Activated CD4-positive, alpha-beta memory T cell treated with anti-CD3 and anti-CD28 coated beads, Interleukin-2, amount 10 ng/mL, durations not matched to agents 7 days and 5 days (primary cell): ENCODE results near the gene TUBGCP4. TPM values are rescaled to one million over a fixed set of nuclear protein-coding genes. Genes with fewer than 3 reads are reported as not detected.

Experiments used
- CTCF ChIA-PET: fragments of 350-600 bp; sonication (Branson Sonifier 250); formaldehyde crosslinking; loops from one replicate; lab custom pipeline; 2021; ENCODE audit warnings: antibody characterized with exemption, inconsistent platforms; lab: Charles Lee
- POLR2A ChIA-PET: fragments of 350-600 bp; sonication (Branson Sonifier 250); formaldehyde crosslinking; loops from one replicate; lab custom pipeline; 2021; ENCODE audit warnings: antibody characterized with exemption; lab: Charles Lee
- DNase-seq: peaks from one replicate; pipeline ENCODE4 v3.0.0-alpha.2; 2020
- H3K27ac Mint-ChIP-seq: one replicate; pipeline ENCODE4 v1.8.0; 2021; ENCODE audit warnings: mild to moderate bottlenecking, mixed read lengths
- H3K27me3 Mint-ChIP-seq: one replicate; pipeline ENCODE4 v1.8.0; 2021; ENCODE audit warnings: mixed read lengths
- H3K36me3 Mint-ChIP-seq: one replicate; pipeline ENCODE4 v1.8.0; 2021; ENCODE audit warnings: low read depth, mixed read lengths
- H3K4me1 Mint-ChIP-seq: one replicate; pipeline ENCODE4 v1.8.0; 2021; ENCODE audit warnings: mixed read lengths
- H3K4me3 Mint-ChIP-seq: one replicate; pipeline ENCODE4 v1.8.0; 2021; ENCODE audit warnings: mild to moderate bottlenecking, mixed read lengths
- H3K9me3 Mint-ChIP-seq: one replicate; pipeline ENCODE4 v1.8.0; 2021; ENCODE audit warnings: mixed read lengths
- total RNA-seq, 2 experiments: library from RNA; stranded (reverse); gene quantifications; one replicate each; pipeline ENCODE4 v1.2.3, GENCODE V29; 2021

The TUBGCP4 gene, protein sequence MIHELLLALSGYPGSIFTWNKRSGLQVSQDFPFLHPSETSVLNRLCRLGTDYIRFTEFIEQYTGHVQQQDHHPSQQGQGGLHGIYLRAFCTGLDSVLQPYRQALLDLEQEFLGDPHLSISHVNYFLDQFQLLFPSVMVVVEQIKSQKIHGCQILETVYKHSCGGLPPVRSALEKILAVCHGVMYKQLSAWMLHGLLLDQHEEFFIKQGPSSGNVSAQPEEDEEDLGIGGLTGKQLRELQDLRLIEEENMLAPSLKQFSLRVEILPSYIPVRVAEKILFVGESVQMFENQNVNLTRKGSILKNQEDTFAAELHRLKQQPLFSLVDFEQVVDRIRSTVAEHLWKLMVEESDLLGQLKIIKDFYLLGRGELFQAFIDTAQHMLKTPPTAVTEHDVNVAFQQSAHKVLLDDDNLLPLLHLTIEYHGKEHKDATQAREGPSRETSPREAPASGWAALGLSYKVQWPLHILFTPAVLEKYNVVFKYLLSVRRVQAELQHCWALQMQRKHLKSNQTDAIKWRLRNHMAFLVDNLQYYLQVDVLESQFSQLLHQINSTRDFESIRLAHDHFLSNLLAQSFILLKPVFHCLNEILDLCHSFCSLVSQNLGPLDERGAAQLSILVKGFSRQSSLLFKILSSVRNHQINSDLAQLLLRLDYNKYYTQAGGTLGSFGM
- total RNA-seq: 10 to 100 TPM; 30.4 to 34.7 TPM

DNA sequence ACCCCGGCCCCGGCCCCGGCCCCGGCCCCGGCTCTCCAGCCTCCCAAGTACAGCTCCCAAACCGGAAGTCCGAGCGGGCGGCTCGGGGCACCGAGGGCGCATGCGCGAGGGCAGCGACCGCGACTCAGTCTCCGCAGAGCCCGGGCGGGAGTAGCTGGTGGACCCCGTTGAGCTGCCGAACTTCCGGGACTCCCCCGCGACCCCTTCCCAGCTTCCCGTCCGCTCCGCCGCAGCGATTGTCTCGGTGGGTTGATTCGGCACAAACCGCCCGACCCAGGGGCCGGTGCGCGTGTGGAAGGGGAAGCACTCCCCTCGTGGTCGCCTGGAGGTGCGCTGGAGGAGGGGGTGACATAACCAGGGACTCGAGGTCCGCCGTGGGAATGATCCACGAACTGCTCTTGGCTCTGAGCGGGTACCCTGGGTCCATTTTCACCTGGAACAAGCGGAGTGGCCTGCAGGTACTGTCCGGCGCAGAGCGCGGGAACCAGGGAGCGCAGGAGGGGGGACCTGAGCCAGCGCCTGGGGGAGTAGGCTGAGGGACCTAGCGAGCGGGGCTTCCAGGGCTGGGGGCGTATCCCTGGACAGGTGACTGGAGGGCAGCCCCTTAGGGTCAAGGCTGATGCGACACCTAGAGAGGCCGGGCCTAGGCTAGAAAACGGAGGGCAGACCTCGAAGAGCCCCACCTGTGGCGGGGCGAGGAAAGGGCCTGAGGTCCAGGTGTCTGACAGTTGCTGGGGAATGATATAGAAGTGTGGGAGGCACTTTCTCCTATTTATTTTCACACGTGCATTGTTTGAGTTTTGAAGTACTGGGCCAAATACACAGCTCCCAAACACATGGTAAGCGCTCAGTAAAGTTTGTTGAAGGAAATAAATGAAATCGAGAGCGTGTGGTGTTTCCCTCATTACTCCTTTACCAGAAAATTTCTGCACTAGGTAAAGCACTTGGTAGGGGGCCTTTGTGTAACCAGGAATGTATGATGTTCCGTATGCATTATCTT is at the start of gene TUBGCP4, which contains the start of gene ZSCAN29:
Gene TUBGCP4, plus strand, starts transcription at position 127 of the 1,000 bp plus-strand sequence. Its CDS starts 254 bp downstream, at position 381.
Gene ZSCAN29, minus strand, starts transcription at position 69 of the 1,000 bp plus-strand sequence. CDS start 1,130 bp downstream, outside the sequence.
- POLR2A ChIA-PET: interaction anchor here (0.6 to 4.0 kb wide), 19 partner anchors 9 to 457 kb away, joined by 3 to 20 read pairs (median 3); partner anchors contain the start of genes LCMT2 and PDIA3
- H3K27me3 Mint-ChIP-seq: no peaks in the 10 kb centered on the region
- CTCF ChIA-PET: interaction anchor here (0.9 to 2.4 kb wide), 12 partner anchors 10 to 167 kb away, joined by 3 to 10 read pairs (median 4); partner anchors contain the start of gene LCMT2
- H3K4me1 Mint-ChIP-seq: peaks cover 52% of the 10 kb centered on the region
- peak within 1 kb of the TSS; percentile 79 for H3K27ac Mint-ChIP-seq
- H3K36me3 Mint-ChIP-seq: peaks cover 49% of the 10 kb centered on the region
- H3K9me3 Mint-ChIP-seq: peaks cover 23% of the 10 kb centered on the region
- DNase-seq: peak; percentile 82
- peak within 1 kb of the TSS; percentile 87 for H3K4me3 Mint-ChIP-seq

DNA sequence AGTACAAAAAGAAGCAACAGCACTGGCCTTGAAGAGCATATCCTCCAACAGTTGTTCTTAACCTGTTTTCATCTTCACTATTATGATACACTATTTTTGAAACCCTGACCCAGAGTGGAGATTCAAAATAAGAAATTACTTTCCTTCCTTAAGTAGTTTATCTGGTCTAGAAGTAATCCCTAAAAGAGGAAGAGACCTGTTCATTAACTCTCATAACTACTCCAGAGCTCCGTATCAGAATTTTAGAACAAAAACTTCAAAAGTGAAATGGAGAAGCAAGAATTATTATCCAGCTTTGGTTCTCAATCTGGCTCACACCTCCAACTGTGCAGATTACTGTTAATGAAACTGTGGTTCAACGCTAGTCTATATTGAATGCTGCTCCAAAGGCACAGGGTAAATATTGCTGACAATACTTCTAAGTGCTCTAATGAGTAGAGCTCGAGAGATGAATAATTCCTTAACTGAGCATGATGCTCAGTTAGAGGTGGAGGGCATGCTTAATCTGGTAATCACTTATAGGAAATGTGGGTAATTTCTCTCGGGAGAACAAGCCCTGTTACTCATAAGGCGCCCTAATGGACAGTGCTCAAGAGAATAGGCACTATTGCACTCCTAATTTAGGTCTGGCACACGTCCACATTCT is 45.7 kb upstream of the TUBGCP4 start:
- H3K9me3 Mint-ChIP-seq: no peaks in the 10 kb centered on the region
- no peak overlapping the region for H3K4me3 Mint-ChIP-seq
- no peak overlapping the region for H3K27ac Mint-ChIP-seq
- H3K4me1 Mint-ChIP-seq: peaks cover 26% of the 10 kb centered on the region
- no peak for DNase-seq
- ChIA-PET CTCF (no interaction called here), POLR2A (interaction anchor here (1.5 kb wide), 1 partner anchor 46 kb away, joined by 3 read pairs; the partner anchor contains the start of genes TUBGCP4 and ZSCAN29)
- peaks cover 9% of the 10 kb centered on the region for H3K27me3 Mint-ChIP-seq
- peaks cover 26% of the 10 kb centered on the region for H3K36me3 Mint-ChIP-seq

DNA sequence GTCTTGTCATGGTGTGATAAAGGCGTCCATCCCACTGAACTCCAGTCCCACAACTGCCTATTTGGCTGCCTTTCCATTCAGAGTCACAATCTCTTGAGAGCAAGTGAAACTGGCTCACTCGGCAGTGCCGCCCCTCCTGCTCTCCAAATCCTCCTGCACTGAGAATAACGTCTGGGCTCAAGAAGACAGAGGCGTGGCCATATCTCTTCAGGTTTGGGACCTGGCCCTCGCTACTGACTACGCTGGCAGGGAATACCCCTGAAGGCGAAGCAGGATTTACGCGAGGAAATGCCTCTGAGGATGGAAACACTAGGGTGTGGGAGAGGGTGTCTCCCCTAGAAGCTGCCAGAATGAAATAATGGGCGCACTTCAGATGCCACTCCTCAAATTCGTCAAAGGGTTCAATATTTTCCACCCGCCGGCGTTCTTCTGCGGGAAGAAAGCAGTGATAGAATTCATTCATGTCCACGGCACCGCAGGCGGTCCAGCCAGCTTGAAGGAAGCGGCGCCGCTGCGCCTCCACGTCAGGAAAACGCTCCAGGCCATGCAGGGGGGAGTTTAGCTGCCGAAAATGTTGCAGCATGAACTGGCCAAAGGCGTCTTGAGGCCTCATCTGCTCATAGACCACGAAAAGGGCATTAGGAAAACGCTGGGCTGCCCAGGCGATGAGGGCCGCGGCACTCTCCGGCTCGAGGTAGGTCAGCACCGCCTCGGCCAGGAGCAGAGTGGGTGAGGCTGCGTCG is 41.5 kb upstream of the TUBGCP4 start:
- peak; percentile 16 for DNase-seq
- H3K36me3 Mint-ChIP-seq: peaks cover 44% of the 10 kb centered on the region
- CTCF ChIA-PET: interaction anchor here (1.0 kb wide), 1 partner anchor 42 kb away, joined by 4 read pairs; the partner anchor contains the start of genes TUBGCP4 and ZSCAN29

DNA sequence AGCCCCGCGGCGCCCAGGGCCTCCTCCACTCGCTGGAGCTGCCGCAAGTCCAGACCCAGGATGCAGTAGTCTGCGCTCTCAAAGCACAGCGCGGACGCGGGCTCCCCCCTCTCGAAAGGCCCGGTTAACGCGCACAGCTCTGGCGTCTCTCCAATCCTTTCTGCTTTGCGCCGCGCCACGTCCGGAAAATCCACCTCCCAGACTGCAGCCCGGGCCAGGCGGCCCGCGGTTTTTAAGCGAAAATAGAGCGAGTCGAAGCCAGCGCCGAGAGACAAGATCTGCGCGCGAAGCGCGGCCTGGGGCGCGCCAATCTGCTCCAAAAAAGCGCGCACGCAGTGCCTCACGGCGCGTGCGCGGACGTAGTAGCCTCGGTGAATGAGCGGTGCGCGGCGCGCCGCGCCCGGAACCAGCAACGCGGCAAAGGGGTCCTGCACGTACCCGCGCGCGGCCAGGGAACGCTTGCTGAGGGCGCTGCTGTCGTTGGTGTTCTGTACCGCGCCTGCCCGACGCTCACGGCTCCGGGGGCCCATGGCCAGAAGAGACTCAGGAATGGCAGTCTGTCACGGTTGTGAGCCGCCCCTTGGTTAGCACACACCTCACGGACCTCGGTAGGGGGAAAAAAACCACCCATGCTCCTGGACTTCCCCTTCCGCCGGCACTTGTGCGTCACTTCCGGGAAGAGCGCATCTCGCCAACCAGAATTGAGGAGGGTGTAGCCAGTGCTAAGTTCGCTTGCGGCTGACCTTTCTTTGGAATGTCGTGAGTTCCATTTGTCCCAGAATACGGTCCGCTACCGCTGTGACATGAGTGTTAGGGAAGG is 40.7 kb upstream of the TUBGCP4 start, which contains the start of gene LCMT2:
Gene LCMT2, minus strand, starts transcription at position 614 of the 820 bp plus-strand sequence. Its CDS starts 84 bp downstream, at position 530.
- peaks cover 47% of the 10 kb centered on the region for H3K36me3 Mint-ChIP-seq
- peak within 1 kb of the TSS; percentile 99 for H3K27ac Mint-ChIP-seq
- peak; percentile 92 for DNase-seq
- POLR2A ChIA-PET: interaction anchor here (0.8 to 3.1 kb wide), 10 partner anchors 8 to 1057 kb away, joined by 3 to 20 read pairs (median 3); partner anchors contain the start of genes TMEM87A, TUBGCP4 and ZSCAN29
- no peaks in the 10 kb centered on the region for H3K9me3 Mint-ChIP-seq
- peak within 1 kb of the TSS; percentile 91 for H3K4me3 Mint-ChIP-seq
- no peaks in the 10 kb centered on the region for H3K27me3 Mint-ChIP-seq
- CTCF ChIA-PET: interaction anchor here (1.0 kb wide), 1 partner anchor 41 kb away, joined by 4 read pairs; the partner anchor contains the start of genes TUBGCP4 and ZSCAN29
- peaks cover 44% of the 10 kb centered on the region for H3K4me1 Mint-ChIP-seq

More for the DNA sequence above, 41.5 kb upstream of the TUBGCP4 start:
- Mint-ChIP-seq H3K4me3 (peak overlapping the region; percentile 91), H3K9me3 (no peaks in the 10 kb centered on the region), H3K27me3 (no peaks in the 10 kb centered on the region), H3K4me1 (peaks cover 44% of the 10 kb centered on the region), H3K27ac (peak overlapping the region; percentile 99)
- POLR2A ChIA-PET: interaction anchor here (0.8 to 3.1 kb wide), 10 partner anchors 9 to 1056 kb away, joined by 3 to 20 read pairs (median 3); partner anchors contain the start of genes TMEM87A, TUBGCP4 and ZSCAN29

DNA sequence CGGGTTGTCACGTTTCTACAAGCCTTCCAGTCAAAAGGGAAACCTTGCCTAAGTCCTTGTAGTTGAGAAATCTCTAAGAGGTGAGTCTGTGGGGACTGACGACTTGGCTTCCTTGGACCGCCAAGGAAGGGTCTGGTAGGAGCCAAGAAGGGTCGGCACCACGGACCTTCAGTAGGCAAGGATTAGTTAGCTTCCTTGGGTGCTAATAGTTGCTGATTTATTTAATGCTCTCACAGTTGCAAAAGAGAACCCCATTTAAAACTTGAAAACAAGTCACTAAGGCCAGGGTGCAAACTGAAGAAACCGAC is 40.2 kb upstream of the TUBGCP4 start:
- Mint-ChIP-seq H3K9me3 (no peaks in the 10 kb centered on the region), H3K27me3 (no peaks in the 10 kb centered on the region), H3K36me3 (peaks cover 51% of the 10 kb centered on the region), H3K27ac (peak overlapping the region; percentile 99), H3K4me3 (peak overlapping the region; percentile 91), H3K4me1 (peaks cover 41% of the 10 kb centered on the region)
- ChIA-PET CTCF (interaction anchor here (0.9 kb wide), 1 partner anchor 40 kb away, joined by 4 read pairs; the partner anchor contains the start of genes TUBGCP4 and ZSCAN29), POLR2A (interaction anchor here (3.1 kb wide), 1 partner anchor 39 kb away, joined by 20 read pairs; the partner anchor contains the start of genes TUBGCP4 and ZSCAN29)
- DNase-seq: no peak

DNA sequence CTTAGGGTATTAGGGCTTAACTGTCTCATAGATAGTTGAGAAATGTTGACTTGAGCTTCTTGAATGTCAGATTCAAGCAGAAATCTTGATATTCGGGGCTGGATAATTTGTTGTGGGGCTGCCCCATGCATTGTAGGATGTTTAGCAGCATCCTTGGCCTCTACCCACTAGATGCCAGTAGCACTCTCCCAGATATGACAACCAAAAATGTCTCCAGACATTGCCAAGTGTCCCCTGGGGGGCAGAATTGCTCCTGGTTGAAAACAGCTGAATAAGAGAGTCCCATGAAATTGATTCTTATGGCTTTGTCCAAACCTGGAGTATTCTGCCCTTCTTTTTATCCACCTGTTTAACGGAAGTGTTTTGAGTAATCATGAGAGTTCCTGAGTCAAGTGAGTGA is 24.6 kb upstream of the TUBGCP4 start:
- Mint-ChIP-seq H3K4me3 (no peak overlapping the region), H3K27me3 (no peaks in the 10 kb centered on the region), H3K27ac (no peak overlapping the region), H3K36me3 (peaks cover 24% of the 10 kb centered on the region), H3K9me3 (no peaks in the 10 kb centered on the region), H3K4me1 (no peaks in the 10 kb centered on the region)
- ChIA-PET POLR2A (no interaction called here), CTCF (interaction anchor here (0.6 to 1.4 kb wide), 2 partner anchors 10 to 403 kb away, joined by 3 read pairs; no protein-coding TSS in a partner anchor)
- no peak for DNase-seq

DNA sequence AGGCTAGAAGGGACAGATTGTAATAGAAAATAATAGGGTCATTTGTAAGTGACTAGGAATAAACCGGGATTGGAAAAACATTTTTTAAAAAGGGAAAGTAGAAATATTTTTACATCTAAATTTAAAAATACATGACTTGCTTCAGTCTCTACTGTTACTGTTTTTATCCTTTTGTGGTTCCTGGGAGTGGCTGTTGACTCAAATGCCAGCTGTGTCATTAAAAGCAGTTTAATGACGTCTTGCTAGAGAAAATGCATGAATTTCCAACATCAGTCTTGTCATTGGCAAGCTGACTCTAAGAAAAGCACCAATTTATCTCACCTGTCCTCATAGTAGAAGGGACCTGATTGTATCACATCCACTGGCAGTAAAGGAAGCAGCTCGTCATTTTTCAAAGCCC is 23.8 kb upstream of the TUBGCP4 start:
- DNase-seq: no peak
- Mint-ChIP-seq H3K27ac (no peak overlapping the region), H3K9me3 (no peaks in the 10 kb centered on the region), H3K4me3 (no peak overlapping the region), H3K36me3 (peaks cover 30% of the 10 kb centered on the region), H3K4me1 (no peaks in the 10 kb centered on the region), H3K27me3 (no peaks in the 10 kb centered on the region)
- POLR2A ChIA-PET: no interaction called here
- CTCF ChIA-PET: interaction anchor here (1.2 to 1.4 kb wide), 2 partner anchors 9 to 14 kb away, joined by 3 read pairs; no protein-coding TSS in a partner anchor

DNA sequence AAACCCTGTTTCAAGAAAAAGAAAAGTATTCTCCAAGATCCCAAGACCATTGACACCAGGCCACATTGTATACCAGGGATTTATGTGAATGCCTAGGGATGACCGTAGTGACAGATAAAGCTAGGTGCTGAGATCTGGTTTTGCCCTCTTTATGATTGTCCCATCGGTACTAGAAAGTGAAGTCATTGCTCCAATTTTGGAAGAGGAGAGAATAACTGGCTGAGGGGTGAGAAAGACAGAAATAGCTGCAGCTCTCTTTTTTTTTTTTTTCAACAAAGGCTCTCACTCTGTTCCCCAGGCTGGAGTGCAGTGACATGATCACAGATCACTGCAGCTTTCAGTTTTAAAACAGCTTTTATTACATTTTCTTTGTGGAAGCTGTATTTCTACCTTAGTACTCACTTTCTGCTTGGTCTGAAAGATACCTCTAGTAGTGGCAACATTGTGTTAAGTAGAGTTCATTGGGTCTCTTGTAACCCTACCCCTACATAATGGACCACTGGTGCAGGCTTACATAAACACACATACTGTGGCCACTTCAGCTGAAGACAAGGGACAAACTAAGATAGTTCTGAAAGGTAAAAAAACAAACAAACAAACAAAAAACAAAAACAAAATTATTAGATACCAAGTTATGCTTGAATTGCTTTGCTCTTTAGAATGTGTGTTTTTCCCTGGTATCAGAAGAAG is 18.1 kb upstream of the TUBGCP4 start:
- H3K27ac Mint-ChIP-seq: no peak overlapping the region

DNA sequence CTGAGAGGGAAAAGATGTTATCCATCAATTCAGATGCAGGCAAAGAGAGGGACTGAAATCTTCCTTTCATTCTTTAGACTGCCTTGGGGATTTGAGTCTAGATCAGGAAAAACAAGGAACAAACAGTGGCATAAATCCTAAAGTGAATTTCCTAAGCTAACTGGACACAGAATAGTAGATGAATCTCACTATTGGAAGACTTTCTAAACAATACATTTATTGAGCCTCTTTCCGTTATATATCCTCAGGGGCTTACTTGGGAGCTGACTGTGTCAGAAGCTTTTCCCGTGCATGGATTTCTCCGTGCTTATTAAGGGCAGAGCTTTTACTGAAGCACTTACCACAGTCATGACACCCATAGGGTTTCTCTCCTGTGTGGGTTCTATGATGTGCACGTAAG is 10.1 kb upstream of the TUBGCP4 start:
- Mint-ChIP-seq H3K27ac (no peak overlapping the region), H3K4me1 (peaks cover 2% of the 10 kb centered on the region), H3K4me3 (no peak overlapping the region), H3K9me3 (peaks cover 63% of the 10 kb centered on the region), H3K27me3 (no peaks in the 10 kb centered on the region), H3K36me3 (peaks cover 86% of the 10 kb centered on the region)
- ChIA-PET CTCF (interaction anchor here (1.1 to 1.7 kb wide), 2 partner anchors 13 to 16 kb away, joined by 3 to 9 read pairs; no protein-coding TSS in a partner anchor), POLR2A (interaction anchor here (1.8 kb wide), 1 partner anchor 10 kb away, joined by 15 read pairs; the partner anchor contains the start of genes TUBGCP4 and ZSCAN29)
- no peak for DNase-seq

More for the DNA sequence above, 18.1 kb upstream of the TUBGCP4 start:
- no peak for DNase-seq
- POLR2A ChIA-PET: interaction anchor here (0.8 kb wide), 1 partner anchor 23 kb away, joined by 3 read pairs; no protein-coding TSS in a partner anchor
- Mint-ChIP-seq H3K36me3 (peaks cover 52% of the 10 kb centered on the region), H3K4me1 (no peaks in the 10 kb centered on the region), H3K9me3 (peaks cover 5% of the 10 kb centered on the region), H3K27me3 (no peaks in the 10 kb centered on the region), H3K4me3 (no peak overlapping the region)
- CTCF ChIA-PET: interaction anchor here (1.2 kb wide), 1 partner anchor 18 kb away, joined by 3 read pairs; the partner anchor contains the start of genes TUBGCP4 and ZSCAN29
